GM20000 (cell line): ENCODE results near the gene DISP2.
A peak's percentile ranks its signal among the peaks of the same experiment; 100 is the strongest.

ENCODE experiments used
- DNase-seq: peaks from one replicate; pipeline ENCODE4 v3.0.0; 2012; ENCODE audit warnings: low spot score
- TF ChIP-seq, protein P1 (sequence below): IDR thresholded peaks from 2 replicates; pipeline ENCODE4 v1.5.1; 2012; ENCODE audit warnings: mild to moderate bottlenecking, control low read depth; ENCODE audit errors: extremely low read depth, missing control alignments

DISP2 gene

DNA sequence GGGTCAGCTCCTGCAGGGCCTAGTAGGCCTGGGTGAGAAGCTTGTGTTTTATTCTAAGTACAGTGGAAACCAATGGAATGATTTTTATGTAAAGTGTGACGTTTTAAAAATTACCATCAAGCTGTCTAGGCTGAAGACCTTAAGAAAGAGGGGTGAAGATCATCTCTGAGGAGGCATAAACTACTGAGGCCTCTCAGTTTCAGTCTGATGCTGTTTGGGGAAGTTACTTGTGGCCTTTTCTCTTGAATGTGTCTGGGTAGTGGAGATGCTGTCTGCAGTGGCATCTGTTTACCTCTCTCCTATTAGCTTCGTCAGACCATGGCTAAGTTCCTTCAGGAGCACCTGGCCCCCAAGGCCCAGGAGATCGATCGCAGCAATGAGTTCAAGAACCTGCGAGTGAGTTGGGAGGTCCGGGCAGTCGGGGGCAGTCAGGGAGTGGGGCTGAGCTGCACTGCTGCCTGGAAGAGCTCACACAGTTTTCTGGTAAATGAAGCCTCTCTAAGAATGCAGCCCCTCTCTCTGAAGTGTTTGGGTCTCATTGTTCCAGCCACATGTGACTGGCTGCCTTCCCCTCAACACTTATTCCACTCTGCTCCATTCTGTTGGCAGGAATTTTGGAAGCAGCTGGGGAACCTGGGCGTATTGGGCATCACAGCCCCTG lies 49.4 kb downstream of the DISP2 start:
- DNase-seq: peak; percentile 86
- TF ChIP-seq, protein P1, sequence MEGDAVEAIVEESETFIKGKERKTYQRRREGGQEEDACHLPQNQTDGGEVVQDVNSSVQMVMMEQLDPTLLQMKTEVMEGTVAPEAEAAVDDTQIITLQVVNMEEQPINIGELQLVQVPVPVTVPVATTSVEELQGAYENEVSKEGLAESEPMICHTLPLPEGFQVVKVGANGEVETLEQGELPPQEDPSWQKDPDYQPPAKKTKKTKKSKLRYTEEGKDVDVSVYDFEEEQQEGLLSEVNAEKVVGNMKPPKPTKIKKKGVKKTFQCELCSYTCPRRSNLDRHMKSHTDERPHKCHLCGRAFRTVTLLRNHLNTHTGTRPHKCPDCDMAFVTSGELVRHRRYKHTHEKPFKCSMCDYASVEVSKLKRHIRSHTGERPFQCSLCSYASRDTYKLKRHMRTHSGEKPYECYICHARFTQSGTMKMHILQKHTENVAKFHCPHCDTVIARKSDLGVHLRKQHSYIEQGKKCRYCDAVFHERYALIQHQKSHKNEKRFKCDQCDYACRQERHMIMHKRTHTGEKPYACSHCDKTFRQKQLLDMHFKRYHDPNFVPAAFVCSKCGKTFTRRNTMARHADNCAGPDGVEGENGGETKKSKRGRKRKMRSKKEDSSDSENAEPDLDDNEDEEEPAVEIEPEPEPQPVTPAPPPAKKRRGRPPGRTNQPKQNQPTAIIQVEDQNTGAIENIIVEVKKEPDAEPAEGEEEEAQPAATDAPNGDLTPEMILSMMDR: no peak

DNA sequence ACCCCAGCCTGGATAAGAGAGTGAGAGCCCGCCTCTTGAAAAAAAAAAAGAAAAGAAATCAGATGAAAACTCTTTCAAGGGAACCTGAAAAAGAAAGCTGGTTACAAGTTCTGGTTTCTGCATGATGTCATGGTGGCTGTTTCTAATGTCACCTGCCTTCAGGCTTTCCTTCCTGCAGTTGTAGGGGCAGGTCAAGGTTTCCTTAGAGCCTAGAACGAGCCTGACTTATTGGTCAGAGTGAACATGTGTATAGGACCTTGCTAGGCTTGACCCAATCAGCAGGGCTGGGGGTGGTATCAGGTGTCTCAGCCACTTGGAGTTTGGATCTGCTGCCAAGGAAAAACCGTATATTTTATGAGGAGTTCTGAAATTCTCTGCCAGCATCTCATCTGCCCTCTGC lies 51.3 kb downstream of the DISP2 start:
- peak; percentile 84 for DNase-seq
- TF ChIP-seq, protein P1: no peak

DNA sequence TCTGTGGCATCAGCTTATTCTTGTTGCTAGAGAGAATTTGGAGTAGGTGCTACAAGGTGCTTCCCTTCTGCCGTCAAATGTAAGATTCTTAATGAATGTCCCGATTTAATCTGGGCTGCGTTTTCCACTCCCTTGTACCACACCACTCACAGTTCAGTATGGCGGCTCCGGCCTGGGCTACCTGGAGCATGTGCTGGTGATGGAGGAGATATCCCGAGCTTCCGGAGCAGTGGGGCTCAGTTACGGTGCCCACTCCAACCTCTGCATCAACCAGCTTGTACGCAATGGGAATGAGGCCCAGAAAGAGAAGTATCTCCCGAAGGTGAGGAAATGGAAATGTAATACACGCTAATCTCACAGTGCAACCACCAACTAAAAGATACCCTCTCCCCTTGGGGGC lies 52.5 kb downstream of the DISP2 start:
- TF ChIP-seq, protein P1: no peak
- no peak for DNase-seq

DNA sequence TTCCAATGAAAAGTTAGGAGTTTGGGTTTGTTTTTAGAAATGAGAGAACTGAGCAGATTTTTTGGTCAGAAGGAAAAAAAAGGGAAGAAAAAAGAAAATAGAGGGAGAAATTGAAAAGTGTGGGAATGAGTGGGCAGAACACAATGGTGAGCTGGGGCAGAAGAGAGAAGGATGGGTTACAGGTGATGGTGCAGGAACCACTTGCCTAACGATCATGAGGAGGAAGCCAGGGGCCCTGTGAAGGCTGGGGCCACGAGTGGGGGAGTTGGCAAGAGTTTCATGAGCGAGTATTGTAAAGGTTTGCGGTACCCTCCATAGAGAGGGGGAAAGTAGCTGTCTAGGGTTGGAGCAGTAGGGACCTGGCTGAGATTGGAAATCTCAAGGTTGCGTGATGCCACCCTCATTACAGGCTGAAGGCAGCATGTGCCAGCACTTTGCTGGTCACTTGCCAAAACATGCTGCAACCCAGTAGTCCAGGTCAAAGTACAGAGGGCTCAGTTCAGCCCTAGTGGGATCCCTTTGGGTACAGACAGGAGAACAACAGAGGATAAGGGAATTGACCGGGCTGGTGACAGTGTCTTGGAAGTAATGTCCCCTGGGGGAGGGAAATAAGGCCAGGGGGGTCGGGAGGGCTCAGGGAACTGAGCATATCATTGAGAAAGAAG lies 54.2 kb downstream of the DISP2 start:
- DNase-seq: no peak
- TF ChIP-seq, protein P1: no peak

DNA sequence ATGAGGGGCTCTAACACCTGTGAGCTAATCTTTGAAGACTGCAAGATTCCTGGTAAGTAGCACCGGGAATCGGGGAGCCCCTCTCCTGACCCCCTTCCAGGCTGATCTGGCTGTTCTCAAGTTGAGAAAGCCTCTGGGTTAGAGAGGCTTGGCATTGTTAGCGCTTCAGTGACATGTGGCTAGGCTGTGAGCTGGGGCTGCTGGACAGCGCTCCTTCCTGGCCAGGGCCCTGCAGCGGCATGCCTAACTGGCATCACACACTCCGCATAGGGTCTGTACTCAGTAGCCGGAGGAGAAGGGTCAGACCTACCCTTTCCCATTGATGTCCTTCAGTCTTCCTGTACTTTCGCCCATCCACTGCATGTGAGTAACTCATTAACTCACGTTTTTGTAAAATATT lies 55.0 kb downstream of the DISP2 start:
- TF ChIP-seq, protein P1: no peak
- no peak for DNase-seq

DNA sequence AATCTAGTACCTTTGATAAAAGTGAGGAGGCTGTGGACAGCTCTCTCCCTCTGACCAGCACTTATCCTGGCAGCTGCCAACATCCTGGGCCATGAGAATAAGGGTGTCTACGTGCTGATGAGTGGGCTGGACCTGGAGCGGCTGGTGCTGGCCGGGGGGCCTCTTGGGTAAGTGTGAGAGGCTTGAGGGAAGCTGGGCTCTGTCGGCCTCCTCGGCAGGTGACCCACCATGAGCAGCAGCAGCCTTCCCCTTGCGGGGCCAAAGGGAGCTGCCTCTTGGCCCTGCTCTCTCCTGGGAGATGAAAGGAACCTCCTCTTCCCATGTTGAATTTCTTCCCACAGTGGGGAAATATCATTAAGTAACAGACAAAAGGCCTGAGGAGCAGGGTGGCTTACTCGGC lies 56.8 kb downstream of the DISP2 start:
- TF ChIP-seq, protein P1: no peak
- no peak for DNase-seq

DNA sequence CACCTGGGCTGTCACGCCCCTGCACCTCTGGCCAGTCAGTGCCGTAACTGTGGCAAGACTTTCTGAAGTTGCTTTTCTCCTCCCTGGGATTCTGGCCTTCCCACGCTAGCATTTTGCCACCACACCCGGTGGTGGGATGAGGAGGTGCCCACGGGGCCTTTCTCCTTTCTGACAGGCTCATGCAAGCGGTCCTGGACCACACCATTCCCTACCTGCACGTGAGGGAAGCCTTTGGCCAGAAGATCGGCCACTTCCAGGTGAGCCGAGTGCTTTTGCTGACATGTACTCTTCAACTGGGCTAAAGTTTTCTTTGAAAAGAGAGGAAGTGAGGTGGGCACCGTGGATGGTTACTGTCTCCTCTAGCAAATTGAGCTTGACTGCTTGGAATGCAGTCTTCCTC lies 57.2 kb downstream of the DISP2 start:
- DNase-seq: no peak
- TF ChIP-seq, protein P1: no peak
